ENCODE data around the gene VOPP1. TPM values are rescaled to one million over a fixed set of nuclear protein-coding genes. Genes with fewer than 3 reads are reported as not detected.

VOPP1 gene
- total RNA-seq, 1 experiment from 2014 or later = 63.9 TPM

- TF ChIP-seq, protein P1, sequence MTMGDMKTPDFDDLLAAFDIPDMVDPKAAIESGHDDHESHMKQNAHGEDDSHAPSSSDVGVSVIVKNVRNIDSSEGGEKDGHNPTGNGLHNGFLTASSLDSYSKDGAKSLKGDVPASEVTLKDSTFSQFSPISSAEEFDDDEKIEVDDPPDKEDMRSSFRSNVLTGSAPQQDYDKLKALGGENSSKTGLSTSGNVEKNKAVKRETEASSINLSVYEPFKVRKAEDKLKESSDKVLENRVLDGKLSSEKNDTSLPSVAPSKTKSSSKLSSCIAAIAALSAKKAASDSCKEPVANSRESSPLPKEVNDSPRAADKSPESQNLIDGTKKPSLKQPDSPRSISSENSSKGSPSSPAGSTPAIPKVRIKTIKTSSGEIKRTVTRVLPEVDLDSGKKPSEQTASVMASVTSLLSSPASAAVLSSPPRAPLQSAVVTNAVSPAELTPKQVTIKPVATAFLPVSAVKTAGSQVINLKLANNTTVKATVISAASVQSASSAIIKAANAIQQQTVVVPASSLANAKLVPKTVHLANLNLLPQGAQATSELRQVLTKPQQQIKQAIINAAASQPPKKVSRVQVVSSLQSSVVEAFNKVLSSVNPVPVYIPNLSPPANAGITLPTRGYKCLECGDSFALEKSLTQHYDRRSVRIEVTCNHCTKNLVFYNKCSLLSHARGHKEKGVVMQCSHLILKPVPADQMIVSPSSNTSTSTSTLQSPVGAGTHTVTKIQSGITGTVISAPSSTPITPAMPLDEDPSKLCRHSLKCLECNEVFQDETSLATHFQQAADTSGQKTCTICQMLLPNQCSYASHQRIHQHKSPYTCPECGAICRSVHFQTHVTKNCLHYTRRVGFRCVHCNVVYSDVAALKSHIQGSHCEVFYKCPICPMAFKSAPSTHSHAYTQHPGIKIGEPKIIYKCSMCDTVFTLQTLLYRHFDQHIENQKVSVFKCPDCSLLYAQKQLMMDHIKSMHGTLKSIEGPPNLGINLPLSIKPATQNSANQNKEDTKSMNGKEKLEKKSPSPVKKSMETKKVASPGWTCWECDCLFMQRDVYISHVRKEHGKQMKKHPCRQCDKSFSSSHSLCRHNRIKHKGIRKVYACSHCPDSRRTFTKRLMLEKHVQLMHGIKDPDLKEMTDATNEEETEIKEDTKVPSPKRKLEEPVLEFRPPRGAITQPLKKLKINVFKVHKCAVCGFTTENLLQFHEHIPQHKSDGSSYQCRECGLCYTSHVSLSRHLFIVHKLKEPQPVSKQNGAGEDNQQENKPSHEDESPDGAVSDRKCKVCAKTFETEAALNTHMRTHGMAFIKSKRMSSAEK (CRISPR knock-in tag; IDR thresholded peaks at IDR 0.05; ENCODE audit: borderline replicate concordance) = no peak
- TF ChIP-seq CBFB (CRISPR knock-in tag; IDR thresholded peaks at IDR 0.05; ENCODE audit: low read depth) (no peak), ERG (CRISPR knock-in tag; IDR thresholded peaks at IDR 0.05) (no peak)
Measured at GRCh38 chr7:55457801-55458200, 114.5 kb downstream of the VOPP1 start (continued).

DNA sequence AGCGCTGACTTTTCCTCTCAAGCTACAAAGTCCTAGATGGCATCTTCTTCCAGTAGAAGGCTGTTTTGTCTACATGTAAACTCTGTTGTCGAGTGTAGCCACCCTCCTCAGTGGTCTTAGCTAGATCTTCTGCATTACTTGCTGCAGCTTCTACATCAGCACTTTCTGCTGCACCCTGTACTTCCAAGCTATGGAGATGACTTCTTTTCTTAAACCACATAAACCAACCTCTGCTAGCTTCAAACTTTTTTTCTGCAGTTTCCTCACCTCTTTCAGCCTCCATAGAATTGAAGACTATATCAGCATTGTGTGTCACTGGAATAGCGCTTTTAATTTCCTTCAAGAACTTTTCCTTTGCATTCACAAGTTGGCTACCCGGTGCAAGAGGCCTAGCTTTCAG lies 119.3 kb downstream of the VOPP1 start:
- peaks cover 23% of the 10 kb centered on the region for H3K9me3 Mint-ChIP-seq
- ChIA-PET CTCF (interaction anchor here (1.2 kb wide), 1 partner anchor 38 kb away, joined by 3 read pairs; no protein-coding TSS in a partner anchor), POLR2A (no interaction called here)
- H3K27me3 Mint-ChIP-seq (ENCODE audit: low read depth) = peaks cover 7% of the 10 kb centered on the region
- H3K36me3 Mint-ChIP-seq = peaks cover 8% of the 10 kb centered on the region
- ATAC-seq = no peak
- H3K4me3 Mint-ChIP-seq = no peak overlapping the region
- no peak overlapping the region for H3K27ac Mint-ChIP-seq
- no peak for DNase-seq (ENCODE audit: low spot score)
- H3K4me1 Mint-ChIP-seq = no peaks in the 10 kb centered on the region
- TF ChIP-seq ZMAT4 (CRISPR knock-in tag; IDR thresholded peaks at IDR 0.05) = no peak
- TF ChIP-seq E2F1 (CRISPR knock-in tag; IDR thresholded peaks at IDR 0.05) = no peak
- TF ChIP-seq, protein P2, sequence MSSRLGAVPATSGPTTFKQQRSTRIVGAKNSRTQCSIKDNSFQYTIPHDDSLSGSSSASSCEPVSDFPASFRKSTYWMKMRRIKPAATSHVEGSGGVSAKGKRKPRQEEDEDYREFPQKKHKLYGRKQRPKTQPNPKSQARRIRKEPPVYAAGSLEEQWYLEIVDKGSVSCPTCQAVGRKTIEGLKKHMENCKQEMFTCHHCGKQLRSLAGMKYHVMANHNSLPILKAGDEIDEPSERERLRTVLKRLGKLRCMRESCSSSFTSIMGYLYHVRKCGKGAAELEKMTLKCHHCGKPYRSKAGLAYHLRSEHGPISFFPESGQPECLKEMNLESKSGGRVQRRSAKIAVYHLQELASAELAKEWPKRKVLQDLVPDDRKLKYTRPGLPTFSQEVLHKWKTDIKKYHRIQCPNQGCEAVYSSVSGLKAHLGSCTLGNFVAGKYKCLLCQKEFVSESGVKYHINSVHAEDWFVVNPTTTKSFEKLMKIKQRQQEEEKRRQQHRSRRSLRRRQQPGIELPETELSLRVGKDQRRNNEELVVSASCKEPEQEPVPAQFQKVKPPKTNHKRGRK (CRISPR knock-in tag; IDR thresholded peaks at IDR 0.05; ENCODE audit: borderline replicate concordance) = no peak
- no peak for TF ChIP-seq ZBTB21 (CRISPR knock-in tag; IDR thresholded peaks at IDR 0.05; ENCODE audit: borderline replicate concordance)
- TF ChIP-seq ELF4 (CRISPR knock-in tag; IDR thresholded peaks at IDR 0.05; ENCODE audit: low read depth) = no peak
- TF ChIP-seq, protein P3, sequence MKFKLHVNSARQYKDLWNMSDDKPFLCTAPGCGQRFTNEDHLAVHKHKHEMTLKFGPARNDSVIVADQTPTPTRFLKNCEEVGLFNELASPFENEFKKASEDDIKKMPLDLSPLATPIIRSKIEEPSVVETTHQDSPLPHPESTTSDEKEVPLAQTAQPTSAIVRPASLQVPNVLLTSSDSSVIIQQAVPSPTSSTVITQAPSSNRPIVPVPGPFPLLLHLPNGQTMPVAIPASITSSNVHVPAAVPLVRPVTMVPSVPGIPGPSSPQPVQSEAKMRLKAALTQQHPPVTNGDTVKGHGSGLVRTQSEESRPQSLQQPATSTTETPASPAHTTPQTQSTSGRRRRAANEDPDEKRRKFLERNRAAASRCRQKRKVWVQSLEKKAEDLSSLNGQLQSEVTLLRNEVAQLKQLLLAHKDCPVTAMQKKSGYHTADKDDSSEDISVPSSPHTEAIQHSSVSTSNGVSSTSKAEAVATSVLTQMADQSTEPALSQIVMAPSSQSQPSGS (CRISPR knock-in tag; IDR thresholded peaks at IDR 0.05; ENCODE audit: borderline replicate concordance, low read depth) = no peak
- TF ChIP-seq, protein P4, sequence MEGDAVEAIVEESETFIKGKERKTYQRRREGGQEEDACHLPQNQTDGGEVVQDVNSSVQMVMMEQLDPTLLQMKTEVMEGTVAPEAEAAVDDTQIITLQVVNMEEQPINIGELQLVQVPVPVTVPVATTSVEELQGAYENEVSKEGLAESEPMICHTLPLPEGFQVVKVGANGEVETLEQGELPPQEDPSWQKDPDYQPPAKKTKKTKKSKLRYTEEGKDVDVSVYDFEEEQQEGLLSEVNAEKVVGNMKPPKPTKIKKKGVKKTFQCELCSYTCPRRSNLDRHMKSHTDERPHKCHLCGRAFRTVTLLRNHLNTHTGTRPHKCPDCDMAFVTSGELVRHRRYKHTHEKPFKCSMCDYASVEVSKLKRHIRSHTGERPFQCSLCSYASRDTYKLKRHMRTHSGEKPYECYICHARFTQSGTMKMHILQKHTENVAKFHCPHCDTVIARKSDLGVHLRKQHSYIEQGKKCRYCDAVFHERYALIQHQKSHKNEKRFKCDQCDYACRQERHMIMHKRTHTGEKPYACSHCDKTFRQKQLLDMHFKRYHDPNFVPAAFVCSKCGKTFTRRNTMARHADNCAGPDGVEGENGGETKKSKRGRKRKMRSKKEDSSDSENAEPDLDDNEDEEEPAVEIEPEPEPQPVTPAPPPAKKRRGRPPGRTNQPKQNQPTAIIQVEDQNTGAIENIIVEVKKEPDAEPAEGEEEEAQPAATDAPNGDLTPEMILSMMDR (IDR thresholded peaks at IDR 0.05) = no peak
- TF ChIP-seq KAT7 (CRISPR knock-in tag; IDR thresholded peaks at IDR 0.05; ENCODE audit: borderline replicate concordance) = no peak
- no peak for TF ChIP-seq MXD4 (CRISPR knock-in tag; IDR thresholded peaks at IDR 0.05; ENCODE audit: borderline replicate concordance)
- TF ChIP-seq, protein P1 (CRISPR knock-in tag; IDR thresholded peaks at IDR 0.05; ENCODE audit: borderline replicate concordance) = no peak
- TF ChIP-seq EMX1 (CRISPR knock-in tag; IDR thresholded peaks at IDR 0.05) = no peak
- TF ChIP-seq, protein P5, sequence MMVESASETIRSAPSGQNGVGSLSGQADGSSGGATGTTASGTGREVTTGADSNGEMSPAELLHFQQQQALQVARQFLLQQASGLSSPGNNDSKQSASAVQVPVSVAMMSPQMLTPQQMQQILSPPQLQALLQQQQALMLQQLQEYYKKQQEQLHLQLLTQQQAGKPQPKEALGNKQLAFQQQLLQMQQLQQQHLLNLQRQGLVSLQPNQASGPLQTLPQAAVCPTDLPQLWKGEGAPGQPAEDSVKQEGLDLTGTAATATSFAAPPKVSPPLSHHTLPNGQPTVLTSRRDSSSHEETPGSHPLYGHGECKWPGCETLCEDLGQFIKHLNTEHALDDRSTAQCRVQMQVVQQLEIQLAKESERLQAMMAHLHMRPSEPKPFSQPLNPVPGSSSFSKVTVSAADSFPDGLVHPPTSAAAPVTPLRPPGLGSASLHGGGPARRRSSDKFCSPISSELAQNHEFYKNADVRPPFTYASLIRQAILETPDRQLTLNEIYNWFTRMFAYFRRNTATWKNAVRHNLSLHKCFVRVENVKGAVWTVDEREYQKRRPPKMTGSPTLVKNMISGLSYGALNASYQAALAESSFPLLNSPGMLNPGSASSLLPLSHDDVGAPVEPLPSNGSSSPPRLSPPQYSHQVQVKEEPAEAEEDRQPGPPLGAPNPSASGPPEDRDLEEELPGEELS (CRISPR knock-in tag; IDR thresholded peaks at IDR 0.05) = no peak
- TF ChIP-seq FOXK1 (CRISPR knock-in tag; IDR thresholded peaks at IDR 0.05) = no peak

All from WTC11 (cell line).